ENCODE results near the gene CSRNP3.

CSRNP3 gene

DNA sequence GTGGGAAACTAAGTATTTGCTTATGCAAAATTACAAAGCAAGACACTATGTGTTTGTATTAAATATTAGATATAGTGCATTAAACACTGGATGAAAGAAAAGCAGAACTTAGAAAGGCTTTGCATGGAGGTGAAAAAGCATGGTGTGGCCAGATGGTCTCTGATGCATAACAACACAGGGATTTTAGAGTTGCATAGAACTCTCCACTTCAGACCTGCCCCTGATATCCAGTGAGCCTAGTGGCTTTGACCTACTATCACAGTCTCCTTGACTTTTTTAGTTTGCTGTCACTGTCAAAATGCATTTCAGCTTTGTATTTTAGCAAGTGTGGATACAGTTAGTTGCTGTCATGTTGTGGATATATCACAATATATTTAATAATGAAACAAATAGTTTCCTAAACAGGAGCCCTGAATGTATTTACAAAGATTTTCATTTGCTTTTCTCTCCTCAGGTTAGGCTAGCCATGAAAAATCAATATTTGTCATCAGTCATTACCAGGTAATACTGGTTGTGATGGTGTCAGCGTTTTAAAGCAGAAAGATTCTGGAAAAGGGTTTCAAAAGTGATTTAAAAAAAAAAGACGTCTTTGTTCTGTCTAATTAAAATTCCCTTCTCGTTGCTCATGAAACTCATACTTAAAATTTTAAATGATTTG, 5.2 kb downstream of the CSRNP3 start:
- no peak for TF ChIP-seq CTCF (IDR thresholded peaks at IDR 0.05; ENCODE audit: borderline replicate concordance, control extremely low read depth, extremely low read depth, insufficient read depth, missing control alignments)
- in situ Hi-C loops (cut with MboI; ENCODE audit: low sequenced_read_pairs, unreplicated experiment): no loop called here
- DNase-seq (ENCODE audit: low spot score): no peak

- no peak for DNase-seq (ENCODE audit: low spot score)
- no peak for TF ChIP-seq CTCF (IDR thresholded peaks at IDR 0.05; ENCODE audit: borderline replicate concordance, control extremely low read depth, extremely low read depth, insufficient read depth, missing control alignments)
- in situ Hi-C loops (cut with MboI; ENCODE audit: low sequenced_read_pairs, unreplicated experiment): no loop called here
Observed at GRCh38 chr2:165475277-165476004, 5.9 kb downstream of the CSRNP3 start.

DNA sequence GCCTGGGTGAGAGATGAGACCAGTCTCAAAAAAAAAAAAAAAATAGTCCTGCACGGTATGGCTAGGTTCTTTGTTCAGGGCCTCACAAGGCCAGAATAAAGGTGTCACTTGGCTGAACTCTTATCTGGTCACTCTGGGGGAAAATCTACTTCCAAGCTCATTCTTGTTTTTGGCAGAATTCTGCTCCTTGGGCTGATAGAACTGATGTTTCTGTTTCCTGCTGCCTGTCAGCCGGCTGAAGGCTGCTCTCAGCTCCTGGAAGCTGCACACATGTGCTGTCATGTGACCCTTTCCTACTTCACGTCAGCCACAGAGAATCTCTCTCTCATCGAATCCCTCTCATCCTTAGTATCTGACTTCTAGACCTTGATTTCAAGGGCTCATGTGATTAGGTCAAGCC, 10.4 kb downstream of the CSRNP3 start:
- no peak for DNase-seq (ENCODE audit: low spot score)
- no peak for TF ChIP-seq CTCF (IDR thresholded peaks at IDR 0.05; ENCODE audit: borderline replicate concordance, control extremely low read depth, extremely low read depth, insufficient read depth, missing control alignments)
- in situ Hi-C loops (cut with MboI; ENCODE audit: low sequenced_read_pairs, unreplicated experiment): no loop called here

DNA sequence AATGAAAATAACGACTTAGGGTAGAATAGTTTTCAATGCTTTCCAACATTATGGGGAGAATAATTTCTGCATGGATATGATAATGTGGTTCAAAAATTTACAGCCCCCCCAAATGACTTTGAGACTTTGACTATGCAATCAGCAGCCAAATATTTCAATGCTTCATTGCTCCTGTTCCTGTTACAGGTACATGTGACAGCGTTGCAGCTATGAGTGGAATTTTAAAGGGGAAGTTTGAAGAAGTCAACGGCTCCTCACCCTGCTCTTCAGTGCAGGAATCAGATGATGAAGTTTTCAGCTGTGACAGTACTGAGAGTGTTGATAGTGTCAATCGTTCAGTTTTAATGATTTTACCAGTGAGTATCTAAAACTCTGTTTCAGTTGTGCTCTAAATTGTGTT, 25.1 kb downstream of the CSRNP3 start:
- TF ChIP-seq CTCF (IDR thresholded peaks at IDR 0.05; ENCODE audit: borderline replicate concordance, control extremely low read depth, extremely low read depth, insufficient read depth, missing control alignments): no peak
- in situ Hi-C loops (cut with MboI; ENCODE audit: low sequenced_read_pairs, unreplicated experiment): no loop called here
- DNase-seq (ENCODE audit: low spot score): no peak

DNA sequence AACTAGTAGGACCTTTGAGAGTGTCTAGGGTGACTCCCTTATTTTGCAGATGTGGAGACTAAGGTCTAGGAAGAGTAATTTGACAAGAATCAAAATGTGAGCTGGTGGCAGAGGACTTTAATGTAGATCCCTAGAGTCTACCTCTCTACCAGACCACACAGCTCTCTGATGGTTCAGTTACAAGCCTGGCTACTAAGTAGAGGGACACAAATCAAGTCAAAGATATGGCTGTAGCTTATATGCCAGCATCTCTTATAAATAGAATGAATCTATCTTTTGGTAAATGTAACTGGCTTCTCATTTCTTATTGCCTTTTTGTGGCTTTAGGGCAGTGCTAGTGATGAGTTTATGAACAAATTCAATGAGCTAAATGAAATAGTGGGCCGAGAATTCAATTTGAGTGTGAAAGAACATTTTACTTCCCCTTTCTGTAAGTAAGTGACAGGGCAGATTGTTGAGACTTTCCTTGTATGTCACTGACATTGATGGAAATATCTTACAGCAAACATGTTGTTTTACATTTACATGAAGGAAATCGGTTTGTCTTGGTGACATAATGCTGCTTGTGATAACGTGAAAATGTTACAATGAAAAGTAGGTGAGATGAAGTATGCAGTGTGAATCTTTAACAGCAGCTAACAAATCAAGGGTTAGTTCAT, 28.3 kb downstream of the CSRNP3 start:
- DNase-seq (ENCODE audit: low spot score): no peak
- in situ Hi-C loops (cut with MboI; ENCODE audit: low sequenced_read_pairs, unreplicated experiment): no loop called here
- no peak for TF ChIP-seq CTCF (IDR thresholded peaks at IDR 0.05; ENCODE audit: borderline replicate concordance, control extremely low read depth, extremely low read depth, insufficient read depth, missing control alignments)

DNA sequence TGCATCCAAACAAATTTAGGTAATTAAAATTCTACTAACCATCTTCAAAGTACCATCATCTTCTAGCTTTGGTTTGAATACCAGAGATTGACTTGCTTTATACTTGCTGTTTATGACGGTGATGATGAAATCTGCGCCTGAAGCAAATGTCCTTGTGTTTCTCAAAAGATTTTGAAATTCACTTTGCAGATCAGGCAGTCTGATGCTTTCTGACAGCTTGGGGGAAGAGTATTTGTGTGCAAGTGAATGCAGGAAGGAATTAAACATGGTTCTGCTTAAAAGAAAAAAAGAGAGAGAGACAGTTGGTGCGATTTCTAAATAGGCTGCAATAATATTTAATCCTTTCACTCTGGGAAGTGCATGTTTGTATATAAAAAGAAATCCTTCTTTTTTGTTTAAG, 29.6 kb downstream of the CSRNP3 start:
- DNase-seq (ENCODE audit: low spot score): no peak
- in situ Hi-C loops (cut with MboI; ENCODE audit: low sequenced_read_pairs, unreplicated experiment): no loop called here
- no peak for TF ChIP-seq CTCF (IDR thresholded peaks at IDR 0.05; ENCODE audit: borderline replicate concordance, control extremely low read depth, extremely low read depth, insufficient read depth, missing control alignments)
